Right lobe of liver (tissue), 6 donors: ENCODE measurements around the gene RXFP4. TPM values are rescaled to one million over a fixed set of nuclear protein-coding genes. Genes with fewer than 3 reads are reported as not detected.
A peak's percentile ranks its signal among the peaks of the same experiment; 100 is the strongest.

Experiments used
- ATAC-seq, 4 donors: fragments of 200-7000 bp; cut with Tn5 transposase; one replicate each; pipeline ENCODE4 v1.9.1; 2020; ENCODE audit warnings: mild to moderate bottlenecking in 4 of 4, moderate library complexity in 4 of 4
- DNase-seq, 3 donors: peaks; one replicate each; pipeline ENCODE4 v3.0.0-alpha.2; 2020
- H3K27ac ChIP-seq, 3 donors: fragments of 200-600 bp; one replicate each; pipeline ENCODE4 v1.8.0; 2022
- H3K27me3 ChIP-seq, 2 donors: fragments of 200-600 bp; one replicate each; pipeline ENCODE4 v1.8.0; 2022
- H3K36me3 ChIP-seq, 4 donors: fragments of 200-600 bp; sonication (generic) in 1 of 4; one replicate each; pipeline versions ENCODE4 v1.5.1 to v1.8.0; 2017 to 2022; ENCODE audit warnings: control low read depth in 1 of 4
- H3K4me1 ChIP-seq, 4 donors: fragments of 200-600 bp; sonication (generic) in 1 of 4; one replicate each; pipeline versions ENCODE4 v1.5.1 to v1.8.0; 2017 to 2022; ENCODE audit warnings: control low read depth in 1 of 4
- H3K4me3 ChIP-seq, 3 donors: fragments of 200-600 bp; one replicate each; pipeline ENCODE4 v1.8.0; 2022
- H3K9me3 ChIP-seq, 4 donors: fragments of 200-600 bp; sonication (generic) in 1 of 4; one replicate each; pipeline versions ENCODE4 v1.5.1 to v1.8.0; 2017 to 2022; ENCODE audit warnings: control low read depth in 1 of 4
- POLR2A ChIP-seq: fragments of 450-650 bp; IDR thresholded peaks from one replicate; pipeline ENCODE4 v1.6.1; 2017; ENCODE audit warnings: antibody characterized with exemption, mild to moderate bottlenecking
- WGBS: methylation state at CpG from one replicate; pipeline ENCODE4 v1.1.6; 2018; ENCODE audit warnings: low coverage, low lambda C conversion rate; ENCODE audit not compliant: insufficient coverage; ENCODE audit errors: missing lambda C conversion rate; 5-methylcytosine and 5-hydroxymethylcytosine counted together
- intact Hi-C, 2 donors: fragments of 100-400 bp; cut with DNase I; formaldehyde crosslinking; loops; one replicate each; pipeline versions ENCODE4 v1.11.2 to v1.14.1; 2022
- total RNA-seq, 6 experiments: library from RNA; depleted of rRNA in 2 of 6; stranded (reverse); fragments of >200 nt in 2 of 6; fragmentation: NEBNext Ultra II Directional in 3 of 6; extraction: Animal tissue kit (Norgen Biotek cat#: 25700) in 3 of 6; gene quantifications; one replicate each; pipeline versions ENCODE4 v1.1.0 to v1.2.4, GENCODE V29; 2016 to 2023
- TF ChIP-seq, protein P1 (sequence below), 4 donors: fragments of 200-600 bp in 3 of 4; fragments of 450-650 bp in 1 of 4; IDR thresholded peaks; one replicate each; pipeline versions ENCODE4 v1.5.1 to v1.8.0; 2016 to 2022; ENCODE audit warnings: antibody characterized with exemption in 4 of 4, mild to moderate bottlenecking in 2 of 4
- donor health status: DM: no; HTN: yes; CAD: no.
- donor health status: DM: no; HTN: no; CAD: no.
- donor health status: DM: no; HTN: no; CAD: no.
- donor health status: DM: no; HTN: yes; CAD: no.
- donor health status: DM: no; HTN: yes; CAD: no.

The RXFP4 gene
- total RNA-seq, 6 experiments from 2014 or later: not detected

DNA sequence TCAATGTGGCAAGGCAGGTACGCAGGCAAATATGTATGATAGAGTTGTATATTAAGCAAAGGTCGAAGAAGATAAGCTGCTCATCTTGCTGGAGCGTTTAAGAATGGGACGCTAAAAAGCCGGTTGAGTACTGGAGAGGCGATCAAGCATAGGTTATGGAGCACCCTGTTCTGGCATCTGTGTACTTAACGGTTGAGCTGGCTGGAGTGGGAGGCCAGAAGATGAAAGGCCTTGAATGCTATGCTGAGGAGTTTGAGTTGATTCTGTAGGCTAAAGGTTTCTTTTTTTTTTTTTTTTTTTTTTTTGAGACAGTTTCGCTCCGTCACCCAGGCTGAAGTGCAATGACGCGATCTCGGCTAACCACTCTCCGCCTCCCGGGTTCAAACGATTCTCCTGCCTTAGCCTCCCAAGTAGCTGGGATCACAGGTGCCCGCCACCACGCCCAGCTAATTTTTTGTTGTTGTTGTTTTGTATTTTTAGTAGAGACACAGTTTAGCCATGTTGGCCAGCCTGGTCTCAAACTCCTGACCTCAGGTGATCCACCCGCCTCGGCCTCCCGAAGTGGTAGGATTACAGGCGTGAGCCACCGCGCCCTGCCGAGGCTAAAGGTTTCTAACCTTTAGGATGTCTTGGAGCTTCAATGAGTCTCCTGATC lies 6.4 kb upstream of the RXFP4 start:
- ATAC-seq (peak in 1 of 4 donors; percentile 4), DNase-seq (no peak)
- intact Hi-C loops: loop anchor here in 1 of 2 donors (5.0 kb wide), 1 partner anchor 52 kb away; no protein-coding TSS in a partner anchor

DNA sequence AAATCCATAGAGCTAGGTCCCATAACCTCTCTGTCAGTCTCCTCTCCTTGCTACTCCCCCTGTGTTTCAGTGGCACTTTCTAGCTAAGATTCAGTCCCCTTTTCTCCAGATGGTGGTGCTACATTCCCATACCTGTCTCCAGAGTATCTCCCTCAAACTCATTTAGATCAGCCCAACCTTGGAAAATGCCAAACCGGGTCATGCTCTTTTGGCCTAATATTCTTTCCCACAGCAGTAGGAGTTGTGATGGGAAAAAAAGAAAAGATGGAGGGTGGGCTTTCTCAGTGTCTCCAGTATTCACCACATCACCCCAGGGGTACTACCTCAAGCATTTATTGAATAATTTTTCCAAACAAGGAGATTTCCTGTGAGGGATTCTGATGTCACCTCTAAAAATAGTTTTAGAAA lies 3.2 kb upstream of the RXFP4 start:
- H3K9me3 ChIP-seq: no peaks in the 10 kb centered on the region
- DNase-seq (no peak), ATAC-seq (peak; percentile 41 to 61 (median 54))
- H3K36me3 ChIP-seq: no peaks in the 10 kb centered on the region
- H3K4me3 ChIP-seq: no peak overlapping the region
- 0% methylated on average over 1 of the region's 1 CpG for WGBS
- no peaks in the 10 kb centered on the region for H3K27me3 ChIP-seq
- peaks cover 0 to 11% (median 5%) of the 10 kb centered on the region in 4 donors for H3K4me1 ChIP-seq
- no peak for TF ChIP-seq POLR2A
- TF ChIP-seq, protein P1, sequence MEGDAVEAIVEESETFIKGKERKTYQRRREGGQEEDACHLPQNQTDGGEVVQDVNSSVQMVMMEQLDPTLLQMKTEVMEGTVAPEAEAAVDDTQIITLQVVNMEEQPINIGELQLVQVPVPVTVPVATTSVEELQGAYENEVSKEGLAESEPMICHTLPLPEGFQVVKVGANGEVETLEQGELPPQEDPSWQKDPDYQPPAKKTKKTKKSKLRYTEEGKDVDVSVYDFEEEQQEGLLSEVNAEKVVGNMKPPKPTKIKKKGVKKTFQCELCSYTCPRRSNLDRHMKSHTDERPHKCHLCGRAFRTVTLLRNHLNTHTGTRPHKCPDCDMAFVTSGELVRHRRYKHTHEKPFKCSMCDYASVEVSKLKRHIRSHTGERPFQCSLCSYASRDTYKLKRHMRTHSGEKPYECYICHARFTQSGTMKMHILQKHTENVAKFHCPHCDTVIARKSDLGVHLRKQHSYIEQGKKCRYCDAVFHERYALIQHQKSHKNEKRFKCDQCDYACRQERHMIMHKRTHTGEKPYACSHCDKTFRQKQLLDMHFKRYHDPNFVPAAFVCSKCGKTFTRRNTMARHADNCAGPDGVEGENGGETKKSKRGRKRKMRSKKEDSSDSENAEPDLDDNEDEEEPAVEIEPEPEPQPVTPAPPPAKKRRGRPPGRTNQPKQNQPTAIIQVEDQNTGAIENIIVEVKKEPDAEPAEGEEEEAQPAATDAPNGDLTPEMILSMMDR (IDR thresholded peaks at IDR 0.05): peak; percentile 55 to 69 (median 61)
- intact Hi-C loops: loop anchor here in 1 of 2 donors (5.0 kb wide), 1 partner anchor 49 kb away; no protein-coding TSS in a partner anchor
- no peak overlapping the region for H3K27ac ChIP-seq

More for the DNA sequence above, 6.4 kb upstream of the RXFP4 start:
- peak overlapping the region; percentile 71 to 83 (median 82) for H3K27ac ChIP-seq
- TF ChIP-seq, protein P1 (IDR thresholded peaks at IDR 0.05): no peak
- no peak for TF ChIP-seq POLR2A
- H3K36me3 ChIP-seq: peaks cover 0 to 27% (median 16%) of the 10 kb centered on the region in 4 donors
- H3K4me1 ChIP-seq: peaks cover 0 to 30% (median 9%) of the 10 kb centered on the region in 4 donors
- WGBS: 85% methylated on average over 23 of the region's 24 CpGs
- no peaks in the 10 kb centered on the region for H3K27me3 ChIP-seq
- H3K4me3 ChIP-seq: peak overlapping the region; percentile 56 to 97 (median 91)
- H3K9me3 ChIP-seq: no peaks in the 10 kb centered on the region

DNA sequence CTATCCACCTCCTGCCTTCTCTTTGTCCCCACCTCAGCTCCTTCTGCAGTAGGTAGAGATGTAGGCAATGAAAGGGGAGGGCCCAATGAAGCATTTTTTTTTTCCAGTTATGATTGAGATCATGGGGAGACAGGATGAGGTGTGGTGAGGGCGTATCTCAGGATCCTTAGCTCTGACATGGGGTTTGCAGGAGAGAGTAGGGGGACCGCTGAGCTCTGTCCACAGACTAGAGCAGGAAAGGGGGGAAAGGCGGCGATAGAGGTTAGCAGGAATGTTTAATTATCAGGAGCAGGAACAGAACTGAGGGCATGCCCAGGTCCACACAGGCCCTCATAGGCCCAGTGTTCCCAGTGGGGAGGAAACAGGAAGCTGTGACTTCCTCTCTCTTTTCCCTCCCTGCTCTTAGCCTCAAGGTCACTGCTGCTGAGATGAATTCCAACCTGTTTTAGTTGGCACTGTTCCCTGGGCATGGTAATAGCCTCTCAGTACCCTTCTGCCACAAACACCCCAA lies 901 bp upstream of the RXFP4 start:
- Histone ChIP-seq H3K27me3 (no peaks in the 10 kb centered on the region), H3K36me3 (no peaks in the 10 kb centered on the region), H3K27ac (peak overlapping the region; percentile 10 to 43 (median 37)), H3K4me1 (peaks cover 0 to 9% (median 3%) of the 10 kb centered on the region in 4 donors), H3K9me3 (no peaks in the 10 kb centered on the region), H3K4me3 (no peak overlapping the region)
- peak; percentile 11 for TF ChIP-seq POLR2A
- TF ChIP-seq, protein P1 (IDR thresholded peaks at IDR 0.05): no peak
- no peak for DNase-seq
- peak; percentile 72 to 80 (median 79) for ATAC-seq
- intact Hi-C loops: loop anchor here in 1 of 2 donors (5.0 kb wide), 1 partner anchor 42 kb away; no protein-coding TSS in a partner anchor
- 46% methylated on average over 4 of the region's 4 CpGs for WGBS

DNA sequence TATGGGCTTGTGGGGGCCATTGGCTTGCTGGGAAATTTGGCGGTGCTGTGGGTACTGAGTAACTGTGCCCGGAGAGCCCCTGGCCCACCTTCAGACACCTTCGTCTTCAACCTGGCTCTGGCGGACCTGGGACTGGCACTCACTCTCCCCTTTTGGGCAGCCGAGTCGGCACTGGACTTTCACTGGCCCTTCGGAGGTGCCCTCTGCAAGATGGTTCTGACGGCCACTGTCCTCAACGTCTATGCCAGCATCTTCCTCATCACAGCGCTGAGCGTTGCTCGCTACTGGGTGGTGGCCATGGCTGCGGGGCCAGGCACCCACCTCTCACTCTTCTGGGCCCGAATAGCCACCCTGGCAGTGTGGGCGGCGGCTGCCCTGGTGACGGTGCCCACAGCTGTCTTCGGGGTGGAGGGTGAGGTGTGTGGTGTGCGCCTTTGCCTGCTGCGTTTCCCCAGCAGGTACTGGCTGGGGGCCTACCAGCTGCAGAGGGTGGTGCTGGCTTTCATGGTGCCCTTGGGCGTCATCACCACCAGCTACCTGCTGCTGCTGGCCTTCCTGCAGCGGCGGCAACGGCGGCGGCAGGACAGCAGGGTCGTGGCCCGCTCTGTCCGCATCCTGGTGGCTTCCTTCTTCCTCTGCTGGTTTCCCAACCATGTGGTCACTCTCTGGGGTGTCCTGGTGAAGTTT lies 550 bp downstream of the RXFP4 start:
- H3K9me3 ChIP-seq: no peaks in the 10 kb centered on the region
- H3K4me3 ChIP-seq: no peak overlapping the region
- no peaks in the 10 kb centered on the region for H3K27me3 ChIP-seq
- 100% methylated on average over 4 of the region's 29 CpGs for WGBS
- H3K27ac ChIP-seq: no peak overlapping the region
- intact Hi-C loops: loop anchor here in 1 of 2 donors (5.0 kb wide), 1 partner anchor 40 kb away; no protein-coding TSS in a partner anchor
- DNase-seq (no peak), ATAC-seq (no peak)
- H3K4me1 ChIP-seq: peaks cover 0 to 9% (median 3%) of the 10 kb centered on the region in 4 donors
- TF ChIP-seq POLR2A: no peak
- TF ChIP-seq, protein P1 (IDR thresholded peaks at IDR 0.05): no peak
- H3K36me3 ChIP-seq: no peaks in the 10 kb centered on the region
